HL-60 (cell line): ENCODE measurements around the gene ZFP57.
A peak's percentile ranks its signal among the peaks of the same experiment; 100 is the strongest.

Experiments used
- DNase-seq, 2 experiments: peaks; one replicate each; pipeline ENCODE4 v3.0.0-alpha.2; 2010 to 2020; ENCODE audit warnings: low read depth in 1 of 2, low spot score in 1 of 2
- H3K27ac ChIP-seq: fragments of 250-450 bp; sonication (Bioruptor Pico); replicated peaks from 2 replicates; pipeline ENCODE4 v1.5.1; 2020; ENCODE audit warnings: mild to moderate bottlenecking, moderate library complexity
- H3K27me3 ChIP-seq: fragments of 250-450 bp; sonication (Bioruptor Pico); 2 replicates; pipeline ENCODE4 v1.5.1; 2021; ENCODE audit warnings: mild to moderate bottlenecking, moderate library complexity; ENCODE audit not compliant: insufficient read depth, poor library complexity, severe bottlenecking
- H3K4me3 ChIP-seq: replicated peaks from 2 replicates; pipeline ENCODE4 v1.5.1; 2011; ENCODE audit warnings: mild to moderate bottlenecking, control low read depth, low read length; ENCODE audit not compliant: insufficient read depth
- CTCF ChIP-seq: IDR thresholded peaks from one replicate; pipeline ENCODE4 v1.5.1; 2011; ENCODE audit warnings: low read length, control low read depth, inconsistent platforms; ENCODE audit not compliant: insufficient read depth
- GABPA ChIP-seq: IDR thresholded peaks from 2 replicates; pipeline ENCODE4 v1.6.1; 2012; ENCODE audit warnings: low read depth
- POLR2AphosphoS5 ChIP-seq: IDR thresholded peaks from 2 replicates; pipeline ENCODE4 v1.6.1; 2012; ENCODE audit warnings: low read depth
- REST ChIP-seq: IDR thresholded peaks from 2 replicates; pipeline ENCODE4 v1.6.1; 2012; ENCODE audit warnings: low read depth; ENCODE audit not compliant: insufficient replicate concordance
- SPI1 ChIP-seq: IDR thresholded peaks from 2 replicates; pipeline ENCODE4 v1.6.1; 2012; ENCODE audit warnings: low read depth, mild to moderate bottlenecking, borderline replicate concordance

Gene ZFP57

GRCh38 chr6:29653452-29654038 is 27.4 kb downstream of the ZFP57 start:
- Histone ChIP-seq H3K4me3 (no peak overlapping the region), H3K27me3 (no peaks in the 10 kb centered on the region), H3K27ac (no peak overlapping the region)
- DNase-seq = peak in 1 of 2 experiments; percentile 50
- TF ChIP-seq REST (no peak), GABPA (no peak), POLR2AphosphoS5 (no peak), SPI1 (no peak), CTCF (peak; percentile 5)

GRCh38 chr6:29652198-29652584 is 28.8 kb downstream of the ZFP57 start:
- Histone ChIP-seq H3K27me3 (no peaks in the 10 kb centered on the region), H3K27ac (no peak overlapping the region), H3K4me3 (no peak overlapping the region)
- TF ChIP-seq POLR2AphosphoS5 = no peak
- no peak for TF ChIP-seq SPI1
- TF ChIP-seq GABPA = no peak
- no peak for TF ChIP-seq REST
- TF ChIP-seq CTCF = no peak
- DNase-seq = no peak

GRCh38 chr6:29651413-29652197 is 29.3 kb downstream of the ZFP57 start:
- no peak for DNase-seq
- TF ChIP-seq CTCF (peak; percentile 34), GABPA (no peak)
- Histone ChIP-seq H3K4me3 (no peak overlapping the region), H3K27ac (no peak overlapping the region), H3K27me3 (no peaks in the 10 kb centered on the region)
